Measurements from ENCODE around the gene CYSLTR2.

CYSLTR2 gene

DNA sequence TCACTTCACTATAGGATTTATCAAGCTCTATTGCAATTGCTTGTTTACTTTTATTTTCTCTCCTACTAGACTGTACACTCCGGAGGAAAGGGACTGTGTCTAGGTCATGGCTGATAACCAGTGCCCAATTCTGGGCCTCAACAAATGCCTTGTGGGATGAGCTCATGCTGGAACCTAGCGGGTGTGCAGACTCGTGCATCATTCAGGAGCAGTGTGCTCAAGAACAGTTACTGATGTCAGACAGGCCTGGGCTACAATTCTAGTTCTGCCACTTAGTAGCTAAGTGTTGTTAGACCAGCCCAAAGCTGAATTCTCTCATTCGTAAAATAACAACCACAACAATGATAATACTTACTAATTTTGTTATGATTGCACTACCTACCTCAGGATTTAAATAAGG is 95.4 kb downstream of the CYSLTR2 start:
- DNase-seq: no peak

DNA sequence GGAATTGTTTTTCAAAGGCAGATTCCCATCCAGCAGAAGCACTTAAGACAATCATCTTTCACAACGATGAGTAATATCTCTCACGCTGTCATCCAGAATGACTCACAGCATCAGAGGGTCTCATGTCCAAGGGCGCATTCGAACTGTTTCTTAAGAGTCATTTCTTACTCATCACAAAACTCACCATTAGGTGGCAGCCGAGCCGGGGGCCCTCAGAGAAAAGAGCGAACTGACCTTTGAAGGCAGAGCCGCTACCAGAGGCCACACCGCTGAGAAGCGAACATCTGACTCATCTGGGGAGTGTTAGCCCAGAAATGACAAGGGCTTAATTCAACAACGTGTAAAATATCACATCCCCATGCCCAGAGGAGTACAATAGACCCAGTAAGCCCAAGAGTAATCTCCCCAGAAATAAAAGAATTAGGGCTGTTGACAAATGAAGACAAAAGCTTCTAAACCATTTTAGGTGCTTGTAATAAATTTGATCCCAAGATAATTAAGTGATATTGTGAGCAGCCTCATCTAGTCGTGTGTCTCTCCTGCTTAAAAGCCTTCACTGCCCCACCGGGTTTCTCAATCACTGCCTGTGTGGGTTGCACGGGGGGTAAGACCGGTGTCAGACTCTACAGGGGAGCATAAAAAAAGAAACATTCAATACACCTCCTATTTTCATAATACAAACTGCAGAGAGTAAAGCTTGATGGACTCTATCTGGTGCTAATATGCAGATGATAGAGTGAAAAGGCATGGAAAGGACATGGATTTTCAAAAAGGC is 96.2 kb downstream of the CYSLTR2 start:
- DNase-seq: no peak

DNA sequence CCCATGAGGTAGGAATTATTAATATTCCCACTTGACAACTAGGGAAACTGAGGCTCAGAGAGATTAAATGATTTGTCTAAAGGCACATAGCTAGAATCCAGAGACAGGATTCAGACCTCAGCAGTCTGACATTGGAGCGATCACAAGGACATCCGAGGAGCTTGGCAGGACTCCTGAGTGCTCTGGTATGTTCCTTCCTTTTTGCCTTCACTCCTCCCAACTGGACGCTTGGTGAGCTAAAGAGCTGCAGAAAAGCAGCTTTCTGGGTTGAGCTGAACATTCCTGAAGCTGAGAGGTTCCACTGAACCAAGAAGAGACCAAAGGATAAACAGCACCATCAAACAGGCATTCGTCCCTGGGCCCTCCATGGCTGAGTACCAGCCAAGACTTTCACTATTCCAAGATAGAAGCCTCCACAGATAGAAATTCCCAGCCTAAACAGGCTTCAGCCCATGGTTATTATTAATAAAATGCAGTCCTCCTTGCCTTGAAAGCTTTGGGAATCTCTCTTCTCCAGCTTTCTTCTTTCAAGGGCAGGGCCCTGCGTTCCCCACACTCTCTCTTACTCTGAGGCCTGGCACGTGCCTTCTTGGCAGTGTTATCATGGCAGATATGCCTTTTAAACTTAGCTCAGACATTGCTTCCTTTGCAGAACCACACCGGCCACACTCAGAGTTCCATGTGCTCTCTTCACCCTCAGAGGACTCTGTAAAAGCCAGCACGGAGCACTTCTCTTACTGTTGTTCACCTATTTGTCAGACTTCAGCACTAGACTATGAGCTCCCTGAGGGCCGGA is 97.1 kb downstream of the CYSLTR2 start:
- DNase-seq: no peak

DNA sequence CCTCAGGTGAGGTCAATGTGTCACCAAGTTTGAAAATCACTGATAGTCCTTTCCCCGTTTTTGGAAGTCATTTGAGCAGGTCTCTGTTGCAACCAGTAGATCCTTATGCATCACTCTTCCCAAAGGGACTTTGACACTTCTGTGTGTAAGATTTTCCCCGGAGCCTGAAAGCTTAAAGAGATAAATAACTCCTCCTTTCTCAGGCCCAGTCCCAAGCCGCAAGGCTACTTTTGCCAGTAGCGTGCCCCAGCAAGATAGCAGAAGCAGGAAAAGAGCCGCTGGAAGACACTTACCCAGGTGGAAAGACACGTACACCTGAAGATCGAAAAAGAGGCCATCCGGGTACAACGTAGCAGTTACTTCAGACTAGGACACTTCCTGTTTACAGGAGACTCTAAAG is 106.9 kb downstream of the CYSLTR2 start:
- DNase-seq: no peak

Data from NCI-H1694 (cell line).